Measurements from ENCODE around the gene HPGDS.

DNA sequence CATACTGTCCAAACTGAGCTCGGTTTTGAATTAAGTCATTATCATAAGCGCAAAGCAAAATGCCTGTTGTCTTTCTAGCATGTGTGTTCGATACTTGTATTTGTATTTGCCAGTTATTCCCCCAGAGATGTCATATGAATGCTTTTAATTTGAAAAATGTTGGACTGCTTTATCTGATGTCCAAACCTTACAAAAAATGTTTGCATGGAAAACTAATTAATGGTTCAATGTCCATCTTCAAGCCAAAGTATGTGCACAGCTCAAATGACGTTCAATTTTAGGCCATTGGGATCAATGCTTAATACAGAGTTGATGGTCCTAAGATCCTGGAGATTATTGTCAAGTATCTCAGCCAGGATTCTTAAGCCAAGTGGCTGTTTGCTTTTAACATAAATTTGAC, 17.2 kb upstream of the HPGDS start:
- no peak for TF ChIP-seq SP1 (IDR thresholded peaks at IDR 0.05)
- TF ChIP-seq CTCF (IDR thresholded peaks at IDR 0.05; ENCODE audit: low read depth, low read length, missing input control) = no peak
- TF ChIP-seq JUND (IDR thresholded peaks at IDR 0.05) = no peak
- no peak for TF ChIP-seq GABPA (IDR thresholded peaks at IDR 0.05 in 1 of 2, conservative IDR thresholded peaks at IDR 0.05 in 1 of 2)
- TF ChIP-seq RXRA (IDR thresholded peaks at IDR 0.05) = no peak
- TF ChIP-seq RAD21 (IDR thresholded peaks at IDR 0.05) = no peak
- TF ChIP-seq MAX (IDR thresholded peaks at IDR 0.05) = no peak
- no peak for TF ChIP-seq ATF3 (IDR thresholded peaks at IDR 0.05)
- no peak for TF ChIP-seq FOXA1 (IDR thresholded peaks at IDR 0.05)
- no peak for TF ChIP-seq YY1 (IDR thresholded peaks at IDR 0.05)
- TF ChIP-seq, protein P1, sequence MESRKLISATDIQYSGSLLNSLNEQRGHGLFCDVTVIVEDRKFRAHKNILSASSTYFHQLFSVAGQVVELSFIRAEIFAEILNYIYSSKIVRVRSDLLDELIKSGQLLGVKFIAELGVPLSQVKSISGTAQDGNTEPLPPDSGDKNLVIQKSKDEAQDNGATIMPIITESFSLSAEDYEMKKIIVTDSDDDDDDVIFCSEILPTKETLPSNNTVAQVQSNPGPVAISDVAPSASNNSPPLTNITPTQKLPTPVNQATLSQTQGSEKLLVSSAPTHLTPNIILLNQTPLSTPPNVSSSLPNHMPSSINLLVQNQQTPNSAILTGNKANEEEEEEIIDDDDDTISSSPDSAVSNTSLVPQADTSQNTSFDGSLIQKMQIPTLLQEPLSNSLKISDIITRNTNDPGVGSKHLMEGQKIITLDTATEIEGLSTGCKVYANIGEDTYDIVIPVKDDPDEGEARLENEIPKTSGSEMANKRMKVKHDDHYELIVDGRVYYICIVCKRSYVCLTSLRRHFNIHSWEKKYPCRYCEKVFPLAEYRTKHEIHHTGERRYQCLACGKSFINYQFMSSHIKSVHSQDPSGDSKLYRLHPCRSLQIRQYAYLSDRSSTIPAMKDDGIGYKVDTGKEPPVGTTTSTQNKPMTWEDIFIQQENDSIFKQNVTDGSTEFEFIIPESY (IDR thresholded peaks at IDR 0.05) = no peak
- TF ChIP-seq REST (IDR thresholded peaks at IDR 0.05) = no peak

All from liver (tissue), 3 donors.